HUES64 (cell line): ENCODE results near the gene FBN1.

ENCODE experiments used
- H3K27ac ChIP-seq: 2 replicates; pipeline ENCODE4 v1.7.0; 2013; ENCODE audit warnings: low read depth, low read length, inconsistent platforms
- H3K27me3 ChIP-seq: 2 replicates; pipeline ENCODE4 v1.6.1; 2013; ENCODE audit warnings: mild to moderate bottlenecking, low read length; ENCODE audit not compliant: insufficient read depth
- H3K36me3 ChIP-seq: 2 replicates; pipeline ENCODE4 v1.6.1; 2013; ENCODE audit warnings: mild to moderate bottlenecking, low read length; ENCODE audit not compliant: insufficient read depth
- H3K4me1 ChIP-seq: 2 replicates; pipeline ENCODE4 v1.6.1; 2013; ENCODE audit warnings: mild to moderate bottlenecking, low read length, moderate library complexity; ENCODE audit not compliant: insufficient read depth
- H3K4me3 ChIP-seq: 2 replicates; pipeline ENCODE4 v1.5.1; 2013; ENCODE audit warnings: mild to moderate bottlenecking, low read length, moderate library complexity
- H3K9ac ChIP-seq: 2 replicates; pipeline ENCODE4 v1.6.1; 2013; ENCODE audit warnings: mild to moderate bottlenecking, low read depth, low read length
- H3K9me3 ChIP-seq: 2 replicates; pipeline ENCODE4 v1.6.1; 2013; ENCODE audit warnings: low read depth, low read length; ENCODE audit not compliant: insufficient read depth
- WGBS: fragments of 150-250, 120-280 bp; methylation state at CpG from one replicate; pipeline ENCODE4 v1.1.7; 2013; ENCODE audit warnings: missing lambda C conversion rate; 5-methylcytosine and 5-hydroxymethylcytosine counted together

Gene FBN1

GRCh38 chr15:48619446-48619845 lies 26.1 kb downstream of the FBN1 start:
- H3K9ac ChIP-seq: no peak overlapping the region
- H3K36me3 ChIP-seq: no peaks in the 10 kb centered on the region
- H3K4me1 ChIP-seq: no peaks in the 10 kb centered on the region
- H3K9me3 ChIP-seq: no peaks in the 10 kb centered on the region
- H3K4me3 ChIP-seq: no peak overlapping the region
- WGBS: 98% methylated on average over 1 of the region's 2 CpGs
- H3K27ac ChIP-seq: no peak overlapping the region
- H3K27me3 ChIP-seq: no peaks in the 10 kb centered on the region

GRCh38 chr15:48617619-48618018 lies 27.9 kb downstream of the FBN1 start:
- Histone ChIP-seq H3K4me1 (peaks cover 4% of the 10 kb centered on the region; the same call in 1 of the 2 replicates), H3K36me3 (no peaks in the 10 kb centered on the region)
- WGBS: 87% methylated on average over 2 of the region's 2 CpGs

GRCh38 chr15:48616216-48616615 lies 29.3 kb downstream of the FBN1 start:
- Histone ChIP-seq H3K4me1 (peaks cover 7% of the 10 kb centered on the region; the same call in 1 of the 2 replicates), H3K4me3 (no peak overlapping the region), H3K27me3 (no peaks in the 10 kb centered on the region), H3K27ac (no peak overlapping the region), H3K36me3 (no peaks in the 10 kb centered on the region), H3K9me3 (no peaks in the 10 kb centered on the region), H3K9ac (no peak overlapping the region)
- WGBS: 82% methylated on average over 1 of the region's 2 CpGs

More at GRCh38 chr15:48617619-48618018, 27.9 kb downstream of the FBN1 start:
- Histone ChIP-seq H3K9ac (no peak overlapping the region), H3K27me3 (no peaks in the 10 kb centered on the region), H3K9me3 (no peaks in the 10 kb centered on the region), H3K27ac (no peak overlapping the region), H3K4me3 (no peak overlapping the region)

GRCh38 chr15:48614051-48614450 lies 31.5 kb downstream of the FBN1 start:
- Histone ChIP-seq H3K4me3 (no peak overlapping the region), H3K9me3 (no peaks in the 10 kb centered on the region), H3K9ac (no peak overlapping the region), H3K27ac (no peak overlapping the region), H3K36me3 (no peaks in the 10 kb centered on the region; the same call in 1 of the 2 replicates), H3K4me1 (peaks cover 7% of the 10 kb centered on the region; the same call in 1 of the 2 replicates), H3K27me3 (no peaks in the 10 kb centered on the region)
- WGBS: 96% methylated on average over 3 of the region's 3 CpGs

- H3K27ac ChIP-seq: no peak overlapping the region
- 92% methylated on average over 3 of the region's 3 CpGs for whole genome bisulfite sequencing
- H3K4me3 ChIP-seq: no peak overlapping the region
- H3K9ac ChIP-seq: no peak overlapping the region
- no peaks in the 10 kb centered on the region for H3K9me3 ChIP-seq
- no peaks in the 10 kb centered on the region; the same call in 1 of the 2 replicates for H3K36me3 ChIP-seq
- H3K27me3 ChIP-seq: no peaks in the 10 kb centered on the region
- H3K4me1 ChIP-seq: peaks cover 11% of the 10 kb centered on the region; the same call in 1 of the 2 replicates
Observed at GRCh38 chr15:48609486-48609885, 36.0 kb downstream of the FBN1 start.

- H3K4me3 ChIP-seq: no peak overlapping the region
- 93% methylated on average over 3 of the region's 3 CpGs for WGBS
- no peaks in the 10 kb centered on the region for H3K9me3 ChIP-seq
- no peaks in the 10 kb centered on the region; the same call in 1 of the 2 replicates for H3K36me3 ChIP-seq
- no peak overlapping the region for H3K9ac ChIP-seq
- H3K4me1 ChIP-seq: peaks cover 20% of the 10 kb centered on the region
- H3K27ac ChIP-seq: no peak overlapping the region
- H3K27me3 ChIP-seq: no peaks in the 10 kb centered on the region
Observed at GRCh38 chr15:48607846-48608245, 37.7 kb downstream of the FBN1 start.

GRCh38 chr15:48604567-48604966 lies 40.9 kb downstream of the FBN1 start:
- H3K4me1 ChIP-seq: peaks cover 24% of the 10 kb centered on the region
- no peak overlapping the region for H3K4me3 ChIP-seq
- H3K36me3 ChIP-seq: no peaks in the 10 kb centered on the region
- no peak overlapping the region for H3K27ac ChIP-seq
- H3K9ac ChIP-seq: no peak overlapping the region
- no peaks in the 10 kb centered on the region for H3K9me3 ChIP-seq
- no peaks in the 10 kb centered on the region for H3K27me3 ChIP-seq

GRCh38 chr15:48603922-48604321 lies 41.6 kb downstream of the FBN1 start:
- H3K9ac ChIP-seq: no peak overlapping the region
- no peaks in the 10 kb centered on the region for H3K27me3 ChIP-seq
- peaks cover 24% of the 10 kb centered on the region for H3K4me1 ChIP-seq
- no peak overlapping the region for H3K4me3 ChIP-seq
- H3K36me3 ChIP-seq: no peaks in the 10 kb centered on the region
- H3K9me3 ChIP-seq: no peaks in the 10 kb centered on the region
- no peak overlapping the region for H3K27ac ChIP-seq
- WGBS: 88% methylated on average over 3 of the region's 3 CpGs

GRCh38 chr15:48603123-48603500 lies 42.4 kb downstream of the FBN1 start:
- no peak overlapping the region for H3K9ac ChIP-seq
- no peaks in the 10 kb centered on the region for H3K27me3 ChIP-seq
- H3K9me3 ChIP-seq: no peaks in the 10 kb centered on the region
- H3K27ac ChIP-seq: 0 out of 2 replicates have a peak overlapping the region, but pooled peaks have one; percentile 12
- peaks cover 24% of the 10 kb centered on the region for H3K4me1 ChIP-seq
- H3K4me3 ChIP-seq: no peak overlapping the region
- no peaks in the 10 kb centered on the region for H3K36me3 ChIP-seq
- WGBS: 67% methylated on average over 6 of the region's 6 CpGs

- Histone ChIP-seq H3K9me3 (no peaks in the 10 kb centered on the region), H3K4me3 (no peak overlapping the region), H3K36me3 (no peaks in the 10 kb centered on the region), H3K4me1 (peaks cover 24% of the 10 kb centered on the region), H3K27me3 (no peaks in the 10 kb centered on the region), H3K27ac (no peak overlapping the region), H3K9ac (no peak overlapping the region)
- WGBS: 92% methylated on average over 3 of the region's 4 CpGs
Observed at GRCh38 chr15:48602358-48603122, 43.0 kb downstream of the FBN1 start.

- Histone ChIP-seq H3K9ac (no peak overlapping the region), H3K9me3 (no peaks in the 10 kb centered on the region), H3K4me3 (no peak overlapping the region), H3K27ac (no peak overlapping the region), H3K36me3 (no peaks in the 10 kb centered on the region), H3K4me1 (peaks cover 24% of the 10 kb centered on the region), H3K27me3 (no peaks in the 10 kb centered on the region)
- 91% methylated on average over 4 of the region's 4 CpGs for WGBS
Observed at GRCh38 chr15:48601095-48601494, 44.4 kb downstream of the FBN1 start.
